GM19467 (cell line): ENCODE measurements around the gene B3GLCT.

Source experiments
- ATAC-seq: cut with Tn5 transposase; IDR thresholded peaks from one replicate; pipeline ENCODE4 v1.9.1; 2021; ENCODE audit warnings: mild to moderate bottlenecking, moderate library complexity; ENCODE audit not compliant: unreplicated experiment

Gene B3GLCT

DNA sequence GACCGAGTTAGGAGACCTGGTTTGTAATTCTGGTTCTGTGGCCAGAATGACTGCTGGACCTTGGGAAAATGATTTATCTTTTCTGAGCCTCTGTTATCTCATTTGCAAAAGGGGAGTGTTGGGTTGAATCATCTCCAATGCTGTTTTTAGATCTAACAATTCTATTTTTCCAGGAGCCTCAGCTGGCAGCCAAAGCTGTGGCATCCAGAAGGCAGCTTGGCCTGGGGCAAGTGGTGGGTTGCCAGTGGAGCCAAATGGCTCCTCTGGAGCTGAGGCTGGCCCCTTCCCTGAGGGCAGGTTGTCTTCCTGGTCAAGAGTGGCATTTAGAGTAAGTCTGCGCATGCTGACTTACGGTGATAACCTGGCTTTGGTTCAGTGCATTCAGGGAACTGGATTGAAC is 21.3 kb downstream of the B3GLCT start:
- no peak for ATAC-seq

DNA sequence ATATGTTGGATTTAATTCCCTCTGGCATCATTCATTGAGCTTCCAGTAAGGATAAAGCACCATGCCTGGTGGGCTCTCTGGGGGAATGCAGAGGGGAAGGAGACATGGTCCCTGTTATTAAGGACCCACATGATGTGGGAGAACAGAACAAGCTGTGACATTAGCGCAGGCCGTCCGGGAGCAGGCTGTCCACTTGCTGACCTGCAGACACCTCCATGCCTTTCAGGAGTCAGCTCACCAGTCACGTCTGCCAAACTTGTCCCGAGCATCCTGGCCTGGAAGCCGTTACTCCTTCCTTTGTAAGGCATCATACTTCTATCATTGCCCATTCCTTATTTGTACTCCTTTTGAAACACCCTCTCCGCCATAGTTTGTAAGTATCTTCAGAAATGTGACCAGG is 23.4 kb downstream of the B3GLCT start:
- ATAC-seq, result no peak

DNA sequence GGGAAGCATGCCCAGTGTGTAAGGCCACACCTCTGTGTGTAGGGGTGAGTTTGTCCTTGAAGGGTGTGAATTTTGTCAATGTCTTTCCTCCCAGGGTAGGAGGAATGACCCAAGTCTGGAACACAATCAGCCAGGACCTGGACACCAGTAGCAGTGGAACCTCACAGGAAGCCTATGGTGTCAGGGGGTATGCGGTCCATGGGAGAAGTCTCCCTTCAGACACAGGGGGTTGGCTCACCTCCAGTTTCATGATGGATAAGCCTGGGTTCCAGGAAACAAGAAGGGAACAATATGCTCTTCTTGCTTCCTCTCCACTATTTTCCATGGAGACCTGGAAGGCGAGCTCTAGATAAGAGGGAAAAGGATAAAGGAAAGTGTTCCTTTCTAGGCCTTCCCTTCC is 23.9 kb downstream of the B3GLCT start:
- ATAC-seq, result no peak

DNA sequence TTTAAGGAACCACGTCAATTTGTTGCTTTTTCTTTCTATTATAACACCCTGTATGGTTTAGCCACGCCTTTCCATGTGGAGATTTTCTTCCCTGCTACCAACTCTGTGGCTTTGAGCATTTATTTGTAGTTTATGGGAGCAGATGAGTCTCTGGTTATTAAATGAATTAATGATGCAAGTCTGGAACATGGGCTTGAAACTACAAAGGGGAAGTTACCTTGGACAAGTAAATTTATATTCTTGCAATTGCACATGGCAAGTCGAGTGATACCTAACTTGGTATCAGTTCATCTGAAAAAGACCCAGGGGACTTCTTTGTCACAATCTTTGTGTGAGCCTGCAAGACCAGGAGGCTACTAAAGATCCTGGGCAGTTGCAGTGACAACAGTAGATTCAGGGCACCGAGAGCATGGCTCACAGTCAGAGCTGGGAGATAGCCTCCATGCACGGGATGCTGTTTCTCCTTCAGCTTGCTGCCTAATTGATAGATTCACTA is 24.4 kb downstream of the B3GLCT start:
- ATAC-seq, result no peak

DNA sequence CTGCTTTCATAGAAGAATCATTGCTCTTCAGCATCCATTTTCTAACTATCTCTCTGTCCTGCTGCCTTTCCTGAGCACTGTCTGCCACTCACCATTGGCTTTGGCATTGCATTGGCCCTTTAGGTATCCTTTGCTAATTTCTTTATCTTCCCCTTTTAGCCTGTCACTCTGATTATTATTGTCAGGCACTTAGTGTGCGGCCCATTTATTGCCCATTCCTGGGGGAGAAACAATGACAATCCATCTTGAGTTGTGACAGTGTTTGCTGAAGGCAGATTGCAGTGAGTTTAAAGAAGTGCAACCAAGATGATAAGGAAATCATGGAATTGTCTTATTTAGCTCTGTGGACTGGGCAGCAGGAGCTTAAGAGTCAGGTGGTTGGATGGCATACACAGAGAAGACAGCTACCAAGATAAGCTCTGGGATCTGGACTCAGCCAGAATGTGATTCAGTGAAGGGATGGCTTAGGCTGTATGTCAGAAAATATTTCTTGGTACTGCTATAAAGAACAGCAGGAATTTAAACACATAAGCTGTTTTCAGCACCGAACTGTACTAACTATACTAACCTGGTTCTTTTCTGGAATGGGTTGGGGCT is 25.3 kb downstream of the B3GLCT start:
- ATAC-seq, result no peak

DNA sequence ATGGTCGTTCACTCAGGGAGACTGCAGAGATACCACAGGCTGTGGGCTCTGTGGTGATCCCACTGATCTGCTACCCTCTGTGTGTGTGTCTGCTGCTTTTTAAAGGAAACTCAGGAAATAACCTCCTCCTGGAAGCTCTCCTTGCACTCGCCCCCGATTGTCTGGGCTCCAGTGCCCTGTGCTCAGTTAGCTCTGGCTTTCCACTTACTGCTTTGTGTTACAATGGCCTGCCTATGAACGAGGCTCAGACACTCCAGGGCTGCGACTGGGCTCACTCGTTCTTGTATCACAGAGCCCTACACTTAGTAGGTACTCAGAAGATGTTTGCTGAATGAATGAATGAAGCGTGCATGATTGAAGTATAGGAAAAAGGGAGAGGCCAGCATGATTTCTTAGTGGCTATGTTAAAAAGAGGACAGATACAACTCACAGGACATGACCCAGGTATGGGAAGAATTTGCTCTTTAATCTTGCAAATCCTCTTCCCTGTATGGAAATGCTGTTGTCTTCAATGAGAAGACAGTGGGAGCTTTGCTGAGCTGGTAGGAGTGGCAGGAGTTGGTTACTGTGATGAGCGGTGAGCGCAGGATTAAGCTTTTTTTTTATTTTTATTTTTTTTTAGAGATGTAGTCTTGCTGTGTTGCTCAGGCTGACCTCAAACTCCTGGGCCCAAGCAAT is 26.4 kb downstream of the B3GLCT start:
- ATAC-seq, result no peak

DNA sequence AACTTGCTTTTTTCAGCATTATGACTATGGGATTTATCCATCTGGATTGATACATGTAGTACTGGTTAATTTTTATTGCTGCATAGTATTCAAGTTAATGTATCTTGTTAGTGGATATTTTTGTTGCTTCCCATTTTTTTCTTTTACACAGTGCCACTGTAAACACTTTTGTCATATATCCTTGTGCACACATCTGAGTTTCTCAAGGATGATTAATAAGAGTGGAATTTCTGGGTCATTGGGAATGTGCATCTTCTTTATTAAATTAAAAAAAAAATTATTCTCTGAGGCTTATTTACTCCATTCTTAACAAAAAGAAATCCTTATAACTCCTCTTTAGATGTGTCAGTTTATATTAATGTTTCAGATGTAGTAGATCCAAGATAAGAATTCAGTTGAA is 27.3 kb downstream of the B3GLCT start:
- no peak for ATAC-seq

DNA sequence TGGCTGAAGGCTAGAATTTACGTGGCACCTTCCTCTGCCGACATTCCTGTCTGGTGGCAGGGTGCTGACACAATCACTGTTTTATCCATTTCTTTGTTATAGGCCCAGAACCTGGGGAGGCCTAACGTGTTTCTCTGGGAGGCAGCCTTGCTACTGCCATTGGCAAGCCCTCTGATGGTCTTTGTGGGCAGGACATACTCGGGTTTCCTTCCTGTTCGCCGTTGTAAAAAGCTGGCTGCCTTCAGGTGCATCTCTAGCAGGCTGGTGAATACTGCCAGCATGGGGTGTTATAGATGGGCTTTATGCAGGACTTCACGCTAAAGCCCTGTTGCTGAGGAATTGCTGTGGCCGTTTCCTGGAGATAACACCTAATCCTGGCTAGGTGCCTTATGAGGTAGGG is 28.1 kb downstream of the B3GLCT start:
- no peak for ATAC-seq

DNA sequence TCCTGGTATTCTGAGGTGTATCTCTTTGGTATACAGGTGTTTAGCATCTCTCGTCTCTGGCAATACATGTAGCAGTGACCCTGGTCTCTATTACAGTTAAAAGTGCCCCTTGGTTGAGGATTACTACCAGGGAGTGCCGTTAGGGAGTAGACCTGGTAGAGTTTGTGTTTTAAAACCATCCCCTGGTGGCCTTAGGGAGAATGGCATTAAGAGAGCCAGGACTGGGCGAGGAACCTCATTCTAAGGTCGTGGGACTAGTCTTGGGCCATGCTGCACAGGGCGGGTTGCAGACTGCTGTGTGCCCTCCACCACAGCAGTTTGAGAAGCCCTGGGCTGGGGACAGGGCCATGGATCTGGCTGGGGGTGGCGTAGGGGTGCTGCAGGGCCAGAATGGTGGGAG is 35.0 kb downstream of the B3GLCT start:
- no peak for ATAC-seq

DNA sequence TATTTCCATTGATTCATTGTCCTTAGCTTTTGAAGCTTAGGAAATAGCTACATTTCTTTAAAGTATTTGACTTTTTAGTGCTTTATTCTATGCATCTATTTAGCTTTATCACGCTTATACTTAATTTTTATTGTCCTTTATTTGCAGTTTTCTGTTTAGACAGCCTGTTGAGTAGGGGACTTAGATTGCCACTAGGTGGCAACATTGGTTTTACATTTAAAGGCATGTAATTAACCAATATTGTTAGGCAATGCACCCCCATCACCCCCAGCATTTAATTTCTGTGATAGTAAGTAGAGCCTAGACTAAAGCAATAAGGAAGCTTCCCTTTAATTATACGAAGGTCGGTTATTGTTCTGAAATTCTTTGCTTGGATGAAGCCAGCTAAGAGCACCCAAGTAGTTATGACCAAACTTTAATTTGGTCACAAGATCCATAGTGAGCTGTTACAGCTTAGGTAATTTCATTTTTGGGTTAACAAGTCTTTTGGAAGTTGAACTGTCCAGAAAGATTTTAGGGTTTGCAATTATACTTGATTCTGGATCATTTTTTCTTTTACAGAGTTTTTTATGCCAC is 36.5 kb downstream of the B3GLCT start:
- ATAC-seq, result no peak

DNA sequence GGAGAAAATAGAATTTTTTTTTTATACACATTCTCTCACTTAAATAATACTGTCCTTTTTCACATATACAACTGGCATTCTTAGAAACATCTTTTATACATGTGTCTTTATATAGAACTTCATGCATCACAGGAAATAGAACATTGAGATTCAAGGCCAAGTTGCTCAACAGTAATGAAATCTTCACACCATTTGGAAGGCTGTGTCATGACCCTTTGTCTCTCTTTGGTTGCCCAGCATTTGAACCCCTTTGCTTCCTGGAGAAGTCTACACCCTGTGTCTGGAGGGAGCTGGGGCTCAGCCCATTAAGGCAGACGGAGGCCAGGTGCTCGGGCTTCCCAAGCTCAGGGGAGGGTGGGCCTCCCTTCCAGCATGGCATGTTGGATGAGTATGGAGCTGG is 41.1 kb downstream of the B3GLCT start:
- ATAC-seq, result no peak

DNA sequence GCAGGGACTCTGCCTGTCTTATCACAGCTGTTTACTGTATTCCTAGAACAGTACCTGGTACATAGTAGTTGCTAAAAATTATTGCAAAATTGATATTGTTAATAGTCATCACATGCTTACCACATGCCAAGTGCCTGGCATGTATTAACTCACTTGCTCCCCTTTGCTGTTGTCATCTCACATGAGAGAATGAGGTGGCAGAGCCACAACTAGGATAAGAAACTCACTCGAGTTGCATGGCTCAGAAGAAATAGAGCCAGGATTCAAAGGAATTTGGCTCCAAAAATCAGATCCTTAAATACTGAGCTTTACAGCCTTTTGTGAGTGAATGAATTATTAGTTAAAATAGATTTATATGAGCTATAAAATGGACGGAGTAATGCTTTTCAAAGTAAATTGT is 42.6 kb downstream of the B3GLCT start:
- ATAC-seq, result no peak

DNA sequence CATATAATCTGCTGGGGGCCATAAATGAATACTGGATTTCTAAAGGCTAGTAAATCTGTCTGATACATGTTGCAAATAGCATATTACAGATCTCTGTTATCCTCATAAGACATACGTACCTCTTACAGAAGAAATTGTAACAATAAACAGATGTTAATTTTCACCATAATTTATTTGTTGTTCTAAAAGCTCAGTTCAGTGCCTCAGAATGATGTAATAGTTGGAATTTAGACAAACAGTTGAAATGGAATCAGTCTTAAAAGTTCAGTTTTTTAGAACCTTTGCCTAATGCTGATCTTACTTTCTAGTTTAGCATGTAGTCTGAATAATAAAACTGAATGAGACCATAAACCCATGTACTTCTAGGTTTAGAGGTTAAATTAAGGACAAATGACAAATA is 43.1 kb downstream of the B3GLCT start:
- no peak for ATAC-seq

DNA sequence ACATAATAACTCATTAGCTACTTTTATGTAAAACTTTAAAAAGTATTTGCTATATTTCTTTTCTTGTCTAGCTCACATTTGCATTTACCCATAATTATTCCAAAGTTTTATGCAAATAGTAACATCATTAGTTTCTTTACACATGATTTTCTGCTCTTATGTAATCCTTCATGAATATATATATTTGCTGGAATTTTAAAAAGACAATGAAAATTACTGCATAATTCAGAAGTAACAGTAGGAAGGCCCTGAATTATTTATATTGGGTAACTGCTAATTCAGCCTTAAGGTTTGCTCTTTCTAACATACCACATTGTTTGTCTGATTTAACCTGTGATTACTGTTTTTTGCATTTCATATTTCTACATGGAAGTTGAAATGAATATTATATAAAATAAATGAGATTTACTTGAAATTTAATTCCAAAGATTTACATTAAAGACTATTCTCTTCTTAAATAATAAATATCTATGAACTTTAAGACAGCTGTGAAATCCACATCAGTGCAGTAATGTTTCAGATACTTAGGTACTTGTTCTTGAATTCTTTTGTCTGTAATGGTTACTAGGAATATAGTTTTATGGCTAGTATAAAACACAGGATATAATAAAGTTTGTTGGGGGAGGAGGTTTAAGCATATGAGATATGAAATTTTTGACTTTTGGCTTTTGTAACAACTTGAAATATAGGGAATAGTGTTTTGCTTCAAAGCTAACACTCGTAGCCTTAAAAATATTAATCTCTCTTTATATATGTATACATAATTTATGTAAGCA is 46.0 kb downstream of the B3GLCT start:
- no peak for ATAC-seq

DNA sequence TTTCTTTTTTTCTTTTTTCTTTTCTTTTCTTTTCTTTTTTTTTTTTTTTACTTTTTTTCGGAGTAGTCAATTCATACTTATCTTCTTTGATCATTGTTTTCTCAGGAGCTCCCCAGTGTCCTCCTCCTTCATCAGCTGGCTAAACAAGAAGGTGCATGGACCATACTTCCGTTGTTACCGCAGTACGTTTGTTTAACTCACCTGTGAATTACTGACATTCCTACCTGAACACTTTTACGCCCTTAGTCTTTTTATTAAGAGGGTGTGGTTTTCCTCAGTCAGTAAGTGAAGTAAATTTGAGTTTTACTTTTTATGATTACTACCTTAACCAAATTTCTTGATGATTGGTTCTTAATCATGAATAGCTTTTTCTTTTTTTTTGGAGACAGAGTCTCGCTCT is 47.1 kb downstream of the B3GLCT start:
- no peak for ATAC-seq

DNA sequence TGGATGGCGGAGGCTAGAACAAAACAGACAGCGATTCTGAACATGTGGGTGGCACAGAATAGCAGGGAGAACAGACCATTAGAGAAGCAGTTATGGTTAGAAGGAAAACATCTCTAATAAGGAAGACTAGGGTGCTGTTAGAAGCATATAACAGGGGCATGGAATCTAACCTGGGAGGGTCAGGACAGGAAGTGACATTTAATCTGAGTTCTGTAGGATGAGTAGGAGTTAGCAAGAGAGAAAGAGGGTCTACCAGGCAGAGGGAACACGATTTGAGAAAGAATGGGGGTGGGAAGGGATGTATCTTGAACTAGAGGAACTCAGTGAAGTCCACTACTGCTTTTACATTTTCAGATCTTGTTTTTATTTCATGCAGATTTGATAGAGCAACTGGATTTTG is 48.6 kb downstream of the B3GLCT start:
- ATAC-seq, result no peak

DNA sequence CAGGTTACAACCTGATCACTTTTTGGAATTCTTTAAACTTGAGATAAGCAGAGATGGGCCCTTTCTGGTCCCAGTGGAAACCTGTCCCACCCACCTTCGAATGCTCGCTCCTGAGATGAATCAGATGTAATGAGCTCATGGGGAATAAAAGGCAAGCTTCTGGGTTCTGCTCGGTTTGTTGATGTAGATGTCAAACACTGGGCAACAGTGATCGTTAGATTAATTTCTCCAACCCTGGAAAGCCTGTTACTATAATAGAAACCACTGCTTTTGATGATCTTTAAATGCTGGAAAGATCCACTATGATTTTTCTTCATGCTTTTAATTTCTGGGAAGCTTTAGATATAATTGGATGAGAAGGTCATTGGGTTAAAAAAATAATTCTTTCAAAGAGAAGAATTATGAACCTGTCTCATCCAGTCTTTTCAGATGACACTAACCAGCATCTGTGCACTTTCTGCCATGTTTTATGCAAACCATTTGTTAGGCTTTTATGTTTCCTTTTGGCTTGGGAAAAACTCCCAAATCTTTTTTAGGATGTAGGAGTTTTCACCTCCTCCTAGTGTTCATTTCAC is 49.3 kb downstream of the B3GLCT start:
- ATAC-seq, result no peak

DNA sequence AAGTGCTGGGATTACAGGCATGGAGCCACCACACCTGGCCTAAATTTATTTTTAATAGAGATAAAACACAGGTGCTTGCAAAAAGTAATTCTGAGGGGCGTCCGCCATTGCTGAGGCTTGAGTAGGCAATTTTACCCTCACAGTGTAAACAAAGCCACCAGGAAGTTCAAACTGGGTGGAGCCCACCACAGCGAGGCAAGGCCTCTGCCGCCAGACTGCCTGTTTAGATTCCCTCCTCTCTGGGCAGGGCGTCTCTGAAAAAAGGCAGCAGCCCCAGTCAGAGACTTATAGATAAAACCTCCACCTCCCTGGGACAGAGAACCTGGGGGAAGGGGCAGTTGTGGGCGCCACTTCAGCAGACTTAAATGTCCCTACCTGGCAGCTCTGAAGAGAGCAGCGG is 50.7 kb downstream of the B3GLCT start:
- ATAC-seq, result no peak

DNA sequence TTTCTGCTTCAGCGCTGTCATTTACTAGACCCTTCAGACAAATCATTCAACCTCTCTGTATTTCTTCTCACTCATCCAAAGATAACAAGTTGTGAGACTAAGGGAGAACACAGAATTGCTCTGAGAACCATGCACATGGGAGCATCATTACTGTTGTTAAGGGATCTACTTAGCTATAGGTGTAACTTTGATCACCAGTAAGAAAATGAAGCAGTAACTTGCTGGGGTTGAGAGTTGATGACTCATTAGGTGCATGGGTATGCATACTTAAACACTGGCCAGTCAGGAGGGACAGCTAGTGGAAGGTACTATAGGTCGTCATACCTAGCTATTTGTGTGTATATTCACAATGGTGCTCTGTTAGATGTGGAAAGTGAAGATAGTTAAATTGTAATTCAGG is 61.5 kb downstream of the B3GLCT start:
- no peak for ATAC-seq

DNA sequence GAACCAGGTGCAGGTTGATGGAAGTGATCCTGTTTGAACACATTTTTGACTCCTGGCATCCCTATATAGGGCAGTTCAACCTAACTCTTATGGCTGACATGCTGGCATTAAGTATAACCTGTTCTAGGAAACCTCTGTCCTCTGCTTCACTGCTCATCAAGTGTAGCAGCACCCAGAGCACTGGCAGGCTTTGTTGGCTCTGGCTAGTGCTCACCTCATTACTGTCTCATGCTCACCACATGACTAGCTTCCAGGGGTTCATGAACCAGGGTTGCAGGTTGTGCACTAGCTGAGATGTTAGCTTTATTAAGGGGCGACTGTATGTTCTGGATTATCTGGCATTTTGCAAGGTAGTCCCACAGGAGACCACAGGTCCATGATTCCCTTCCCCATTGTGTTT is 63.6 kb downstream of the B3GLCT start:
- no peak for ATAC-seq

DNA sequence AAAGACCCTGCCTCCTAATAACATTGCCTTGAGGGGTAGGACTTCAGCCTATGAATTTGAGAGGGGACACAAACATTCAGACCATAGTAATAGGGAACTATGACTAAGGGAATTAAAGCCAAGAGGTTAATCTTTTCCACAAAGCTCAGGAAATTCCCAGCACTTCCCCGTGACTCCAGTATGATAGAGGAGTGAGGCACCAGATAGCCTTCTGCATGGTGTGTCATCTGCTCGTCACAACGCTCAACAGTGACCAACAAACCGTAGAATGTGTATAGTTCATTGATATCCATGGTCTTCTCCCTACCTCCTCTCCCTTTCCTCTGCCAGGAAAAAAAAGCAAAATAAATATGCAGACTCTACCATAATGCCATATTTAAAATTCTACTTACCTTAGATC is 64.4 kb downstream of the B3GLCT start:
- no peak for ATAC-seq
